GM18873 (cell line): Measurements from ENCODE around the gene FNIP2.
"Not testable (repeated sequence)": the region's sequence is repeated elsewhere in the genome, so short reads cannot be mapped to it uniquely, and the experiment has no call there.

Source experiments
- ATAC-seq: cut with Tn5 transposase; IDR thresholded peaks from one replicate; pipeline ENCODE4 v1.9.1; 2021; ENCODE audit warnings: mild to moderate bottlenecking, moderate library complexity, moderate number of reproducible peaks; ENCODE audit not compliant: unreplicated experiment, low FRiP score

FNIP2 gene

GRCh38 chr4:158902280-158903078 is 133.7 kb downstream of the FNIP2 start:
- not testable (repeated sequence) for ATAC-seq

GRCh38 chr4:158903079-158903456 is 134.2 kb downstream of the FNIP2 start:
- no peak for ATAC-seq

GRCh38 chr4:158903472-158904043 is 134.7 kb downstream of the FNIP2 start:
- no peak for ATAC-seq

- ATAC-seq, result no peak
These were observed 136.0 kb downstream of the FNIP2 start for GRCh38 chr4:158904815-158905214.

GRCh38 chr4:158906073-158906472 is 137.2 kb downstream of the FNIP2 start:
- ATAC-seq, result peak; percentile 86

- ATAC-seq, result no peak
These were observed 143.6 kb downstream of the FNIP2 start for GRCh38 chr4:158912390-158912789.

GRCh38 chr4:158912806-158913205 is 144.0 kb downstream of the FNIP2 start:
- ATAC-seq, result no peak

- ATAC-seq, result no peak
These were observed 144.9 kb downstream of the FNIP2 start for GRCh38 chr4:158913766-158914165.

GRCh38 chr4:158914218-158914617 is 145.4 kb downstream of the FNIP2 start:
- ATAC-seq, result no peak

GRCh38 chr4:158915683-158916241 is 146.9 kb downstream of the FNIP2 start:
- no peak for ATAC-seq

- ATAC-seq, result not testable (repeated sequence)
These were observed 151.7 kb downstream of the FNIP2 start for GRCh38 chr4:158920452-158920996.

- not testable (repeated sequence) for ATAC-seq
These were observed 158.9 kb downstream of the FNIP2 start for GRCh38 chr4:158927774-158928173.

- no peak for ATAC-seq
These were observed 161.3 kb downstream of the FNIP2 start for GRCh38 chr4:158929939-158930638.

GRCh38 chr4:158930639-158930972 is 161.8 kb downstream of the FNIP2 start:
- ATAC-seq, result no peak

GRCh38 chr4:158933236-158933635 is 164.4 kb downstream of the FNIP2 start:
- ATAC-seq, result no peak

GRCh38 chr4:158934996-158935669 is 166.3 kb downstream of the FNIP2 start:
- no peak for ATAC-seq

- no peak for ATAC-seq
These were observed 167.4 kb downstream of the FNIP2 start for GRCh38 chr4:158936238-158936637.

- no peak for ATAC-seq
These were observed 169.6 kb downstream of the FNIP2 start for GRCh38 chr4:158938220-158939044.

GRCh38 chr4:158940271-158940670 is 171.4 kb downstream of the FNIP2 start:
- ATAC-seq, result no peak

GRCh38 chr4:158941321-158941720 is 172.5 kb downstream of the FNIP2 start:
- no peak for ATAC-seq
